GM21515 (cell line): Measurements from ENCODE around the gene UGT1A9.
"Not testable (repeated sequence)": the region's sequence is repeated elsewhere in the genome, so short reads cannot be mapped to it uniquely, and the experiment has no call there.

Experiments used
- ATAC-seq: cut with Tn5 transposase; IDR thresholded peaks from one replicate; pipeline ENCODE4 v1.9.1; 2021; ENCODE audit not compliant: unreplicated experiment

The UGT1A9 gene

GRCh38 chr2:233680361-233681045 lies 8.8 kb downstream of the UGT1A9 start:
- ATAC-seq = no peak

GRCh38 chr2:233681521-233682099 lies 9.9 kb downstream of the UGT1A9 start, which contains the start of gene UGT1A7:
Gene UGT1A7 (plus strand): TSS chr2:233681901. CDS start chr2:233681938, 37 bp downstream.
- ATAC-seq = no peak

GRCh38 chr2:233684640-233685039 lies 12.9 kb downstream of the UGT1A9 start:
- ATAC-seq = no peak

GRCh38 chr2:233686928-233687327 lies 15.2 kb downstream of the UGT1A9 start:
- no peak for ATAC-seq

- ATAC-seq = no peak
These were observed 16.6 kb downstream of the UGT1A9 start for GRCh38 chr2:233688341-233688740.

- ATAC-seq = no peak
These were observed 17.3 kb downstream of the UGT1A9 start for GRCh38 chr2:233689031-233689430.

GRCh38 chr2:233689501-233689900 lies 17.8 kb downstream of the UGT1A9 start:
- ATAC-seq = no peak

- ATAC-seq = no peak
These were observed 18.7 kb downstream of the UGT1A9 start for GRCh38 chr2:233690444-233690843.

- no peak for ATAC-seq
These were observed 20.0 kb downstream of the UGT1A9 start for GRCh38 chr2:233691443-233692433.

GRCh38 chr2:233692648-233693047 lies 20.9 kb downstream of the UGT1A9 start, which contains the start of gene UGT1A6:
Gene UGT1A6 (plus strand): TSS chr2:233692890. CDS start chr2:233693005, 115 bp downstream.
- no peak for ATAC-seq

GRCh38 chr2:233693963-233694362 lies 22.3 kb downstream of the UGT1A9 start:
- no peak for ATAC-seq

- no peak for ATAC-seq
These were observed 27.0 kb downstream of the UGT1A9 start for GRCh38 chr2:233698740-233699139.

GRCh38 chr2:233699424-233700027 lies 27.8 kb downstream of the UGT1A9 start:
- ATAC-seq = no peak

- ATAC-seq = no peak
These were observed 28.4 kb downstream of the UGT1A9 start for GRCh38 chr2:233700028-233700635.

- not testable (repeated sequence) for ATAC-seq
These were observed 29.1 kb downstream of the UGT1A9 start for GRCh38 chr2:233700842-233701241.

GRCh38 chr2:233702238-233702637 lies 30.5 kb downstream of the UGT1A9 start:
- no peak for ATAC-seq

- no peak for ATAC-seq
These were observed 34.3 kb downstream of the UGT1A9 start for GRCh38 chr2:233705911-233706506.

GRCh38 chr2:233706720-233707119 lies 35.0 kb downstream of the UGT1A9 start:
- ATAC-seq = no peak

GRCh38 chr2:233707940-233708644 lies 36.4 kb downstream of the UGT1A9 start:
- ATAC-seq = no peak

GRCh38 chr2:233708942-233709341 lies 37.2 kb downstream of the UGT1A9 start:
- ATAC-seq = no peak
